Transverse colon (tissue), 4 donors: ENCODE results near the gene VSX2. TPM values are rescaled to one million over a fixed set of nuclear protein-coding genes. Genes with fewer than 3 reads are reported as not detected.

Experiments used
- DNase-seq: peaks from one replicate; pipeline ENCODE4 v3.0.0-alpha.2; 2019
- H3K27ac ChIP-seq, 4 donors: fragments of 200-600 bp; sonication (generic); 2 replicates each; pipeline ENCODE4 v1.5.1; 2016 to 2018; ENCODE audit warnings: inconsistent platforms in 4 of 4
- H3K27me3 ChIP-seq: fragments of 200-600 bp; sonication (generic); 2 replicates; pipeline ENCODE4 v1.5.1; 2017; ENCODE audit warnings: inconsistent platforms
- H3K36me3 ChIP-seq, 4 donors: fragments of 200-600 bp; sonication (generic); 2 replicates each; pipeline ENCODE4 v1.5.1; 2017 to 2019; ENCODE audit warnings: inconsistent platforms in 4 of 4
- H3K4me1 ChIP-seq, 4 donors: fragments of 200-600 bp; sonication (generic); 2 replicates each; pipeline ENCODE4 v1.5.1; 2017 to 2020; ENCODE audit warnings: inconsistent platforms in 4 of 4
- H3K4me3 ChIP-seq, 4 donors: fragments of 200-600 bp; sonication (generic); 1 replicate in 1 of 4; 2 replicates in 3 of 4; pipeline versions ENCODE4 v1.5.1 to v1.6.1; 2017 to 2019; ENCODE audit warnings: inconsistent platforms in 4 of 4
- H3K9me3 ChIP-seq, 2 donors: fragments of 200-600 bp; sonication (generic); 2 replicates each; pipeline ENCODE4 v1.5.1; 2017 to 2019; ENCODE audit warnings: inconsistent platforms in 2 of 2
- CTCF ChIP-seq, 5 experiments: fragments of 200-600 bp in 3 of 5; fragments of 450-650 bp in 2 of 5; sonication (generic) in 3 of 5; IDR thresholded peaks; 1 replicate in 2 of 5; 2 replicates in 3 of 5; pipeline ENCODE4 v1.5.1; 2016 to 2017; ENCODE audit warnings: antibody characterized with exemption in 5 of 5, inconsistent platforms in 3 of 5, mild to moderate bottlenecking in 2 of 5, moderate library complexity in 1 of 5
- EP300 ChIP-seq: sonication (generic); formaldehyde crosslinking; IDR thresholded peaks from one replicate; pipeline ENCODE4 v1.6.1; 2017; ENCODE audit warnings: antibody characterized with exemption, low read depth
- POLR2A ChIP-seq: fragments of 450-650 bp; IDR thresholded peaks from one replicate; pipeline ENCODE4 v1.6.1; 2016; ENCODE audit warnings: antibody characterized with exemption, mild to moderate bottlenecking, moderate library complexity
- POLR2AphosphoS5 ChIP-seq, 3 donors: sonication (generic); formaldehyde crosslinking; IDR thresholded peaks; one replicate each; pipeline ENCODE4 v1.6.1; 2016; ENCODE audit warnings: antibody characterized with exemption in 3 of 3
- whole genome bisulfite sequencing, 2 donors: methylation state at CpG; one replicate each; pipeline ENCODE4 v1.1.5; 2018; ENCODE audit warnings: low coverage in 1 of 2; 5-methylcytosine and 5-hydroxymethylcytosine counted together
- in situ Hi-C, 4 donors: fragments of 200-750 bp; cut with MboI; loops; one replicate each; pipeline versions ENCODE4 v1.15.0 to v1.15.1; 2017; ENCODE audit warnings: low sequenced_read_pairs in 3 of 4, low pct_ligation_motif_present in 1 of 4, low pct_unique_long_range_greater_than_20kb in 1 of 4
- intact Hi-C: fragments of 100-400 bp; cut with DNase I; formaldehyde crosslinking; loops from one replicate; pipeline ENCODE4 v1.15.1; 2023; ENCODE audit warnings: low total_unique reads
- total RNA-seq, 4 donors: library from RNA; depleted of rRNA; stranded (reverse); fragments of >200 nt; gene quantifications; one replicate each; pipeline ENCODE4 v1.1.0, GENCODE V29; 2016

The VSX2 gene
- total RNA-seq, 4 donors from 2014 or later = not detected

- TF ChIP-seq POLR2A (no peak), POLR2AphosphoS5 (IDR thresholded peaks at IDR 0.05) (no peak), EP300 (no peak), CTCF (IDR thresholded peaks at IDR 0.05) (no peak)
- in situ Hi-C loops (no loop called here), intact Hi-C loops (no loop called here)
- Histone ChIP-seq H3K4me1 (peaks cover 0 to 7% (median 4%) of the 10 kb centered on the region in 4 donors), H3K9me3 (no peaks in the 10 kb centered on the region), H3K27ac (no peak overlapping the region), H3K27me3 (peaks cover 28% of the 10 kb centered on the region), H3K36me3 (no peaks in the 10 kb centered on the region), H3K4me3 (no peak overlapping the region)
- 77 to 82% methylated on average over 4 to 21 of the region's 21 CpGs for WGBS, 2 donors
- no peak for DNase-seq
These were observed 25.1 kb upstream of the VSX2 start for GRCh38 chr14:74213907-74214803.

DNA sequence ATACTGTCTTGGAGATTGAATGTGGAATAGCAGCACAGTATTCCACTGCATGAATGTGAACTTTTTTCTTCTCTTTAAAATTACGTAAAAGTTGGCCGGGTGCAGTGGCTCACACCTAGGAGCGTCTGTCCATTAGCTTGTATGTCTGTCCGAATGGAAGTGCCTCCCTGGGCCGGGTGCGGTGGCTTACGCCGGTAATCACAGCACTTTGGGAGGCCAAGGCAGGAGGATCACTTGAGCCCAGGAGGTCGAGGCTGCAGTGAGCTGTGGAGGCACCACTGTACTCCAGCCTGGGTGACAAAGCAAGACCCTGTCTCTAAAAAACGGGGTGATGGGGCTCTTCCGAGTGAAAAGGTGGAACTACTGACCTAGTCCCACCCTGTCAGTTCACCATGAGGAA, 22.6 kb upstream of the VSX2 start:
- TF ChIP-seq POLR2AphosphoS5 (IDR thresholded peaks at IDR 0.05) (no peak), EP300 (no peak), CTCF (IDR thresholded peaks at IDR 0.05) (no peak), POLR2A (no peak)
- in situ Hi-C loops (no loop called here), intact Hi-C loops (no loop called here)
- Histone ChIP-seq H3K36me3 (no peaks in the 10 kb centered on the region), H3K27me3 (peaks cover 41% of the 10 kb centered on the region), H3K9me3 (no peaks in the 10 kb centered on the region), H3K4me3 (no peak overlapping the region), H3K4me1 (peaks cover 0 to 7% (median 4%) of the 10 kb centered on the region in 4 donors), H3K27ac (no peak overlapping the region)
- no peak for DNase-seq
- 88 to 95% methylated on average over 4 to 11 of the region's 11 CpGs for WGBS, 2 donors

- peak overlapping the region in 1 of 4 donors; percentile 40 for H3K4me3 ChIP-seq
- intact Hi-C loops = no loop called here
- peak; percentile 75 for DNase-seq
- 14% methylated on average over 37 of the region's 40 CpGs; no CpG with 5 or more reads in 1 of the 2 donors for WGBS, 2 donors
- peaks cover 41% of the 10 kb centered on the region for H3K27me3 ChIP-seq
- peaks cover 0 to 7% (median 4%) of the 10 kb centered on the region in 4 donors for H3K4me1 ChIP-seq
- H3K36me3 ChIP-seq = no peaks in the 10 kb centered on the region
- no peaks in the 10 kb centered on the region for H3K9me3 ChIP-seq
- in situ Hi-C loops = no loop called here
- no peak overlapping the region for H3K27ac ChIP-seq
- TF ChIP-seq CTCF (IDR thresholded peaks at IDR 0.05) (peak; percentile 72 to 94 (median 90)), POLR2AphosphoS5 (IDR thresholded peaks at IDR 0.05) (no peak)
These were observed 21.4 kb upstream of the VSX2 start for GRCh38 chr14:74217672-74218448.

GRCh38 chr14:74218462-74218861, 20.8 kb upstream of the VSX2 start:
- H3K4me3 ChIP-seq = no peak overlapping the region
- no peak overlapping the region for H3K27ac ChIP-seq
- TF ChIP-seq POLR2AphosphoS5 (IDR thresholded peaks at IDR 0.05) (no peak), POLR2A (no peak), CTCF (IDR thresholded peaks at IDR 0.05) (no peak), EP300 (no peak)
- peaks cover 0 to 7% (median 4%) of the 10 kb centered on the region in 4 donors for H3K4me1 ChIP-seq
- H3K27me3 ChIP-seq = peaks cover 42% of the 10 kb centered on the region
- H3K9me3 ChIP-seq = no peaks in the 10 kb centered on the region
- 40 to 68% methylated on average over 1 to 4 of the region's 4 CpGs for WGBS, 2 donors
- H3K36me3 ChIP-seq = no peaks in the 10 kb centered on the region
- in situ Hi-C loops = no loop called here
- no peak for DNase-seq
- intact Hi-C loops = no loop called here
